ENCODE measurements around the gene RFX8. TPM values are rescaled to one million over a fixed set of nuclear protein-coding genes. Genes with fewer than 3 reads are reported as not detected.
"Not testable (repeated sequence)": the region's sequence is repeated elsewhere in the genome, so short reads cannot be mapped to it uniquely, and the experiment has no call there.

Gene RFX8
- total and polyA plus RNA-seq, 2 of the 4 experiments (the other 2 are of a cell fraction), result 2.9 to 5.3 TPM

DNA sequence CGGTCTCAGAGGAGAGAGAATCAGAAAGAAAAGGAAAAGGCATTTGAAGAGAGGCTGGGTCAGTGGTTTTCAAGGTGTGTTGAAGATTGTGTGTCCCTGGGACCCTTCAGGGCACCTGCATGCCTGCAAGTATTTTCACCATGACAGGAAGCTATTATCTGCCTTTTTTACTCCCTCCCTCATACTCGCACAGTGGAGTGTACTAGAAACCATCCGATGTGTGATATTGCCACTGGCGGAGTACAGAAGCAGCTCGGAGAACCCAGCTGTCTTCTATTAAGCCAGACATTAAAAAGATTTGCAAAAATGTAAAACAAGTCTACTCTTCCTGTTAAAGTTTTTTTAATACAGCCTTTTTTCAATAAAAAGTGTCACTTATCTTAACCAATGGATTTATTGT lies 33.7 kb upstream of the RFX8 start (continued):
- TF ChIP-seq NFE2L2 (IDR thresholded peaks at IDR 0.05; ENCODE audit: low read depth, low read length) (no peak), MAFK (IDR thresholded peaks at IDR 0.05; ENCODE audit: low read depth, low read length) (no peak), RAD21 (IDR thresholded peaks at IDR 0.05; ENCODE audit: low read length) (no peak), POLR2A (IDR thresholded peaks at IDR 0.05; ENCODE audit: low read depth, low read length) (no peak), RCOR1 (IDR thresholded peaks at IDR 0.05; ENCODE audit: insufficient replicate concordance, low read length) (no peak), CHD1 (IDR thresholded peaks at IDR 0.05; ENCODE audit: low read depth, low read length) (no peak)

DNA sequence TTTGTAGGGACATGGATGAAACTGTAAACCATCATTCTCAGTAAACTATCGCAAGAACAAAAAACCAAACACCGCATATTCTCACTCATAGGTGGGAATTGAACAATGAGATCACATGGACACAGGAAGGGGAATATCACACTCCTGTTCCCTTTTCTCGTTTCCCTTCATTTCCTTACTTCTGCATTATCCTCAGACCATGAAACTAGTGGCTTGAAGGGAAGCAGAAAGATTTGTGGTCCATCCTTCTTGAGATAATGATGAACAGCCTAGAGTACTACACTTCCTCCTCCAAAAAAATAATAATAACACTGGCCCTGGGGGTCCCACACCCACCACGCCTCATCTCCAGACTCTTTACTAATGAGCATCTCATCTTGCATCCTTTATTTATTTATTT lies 30.4 kb upstream of the RFX8 start:
- H2BK20ac ChIP-seq (ENCODE audit: low read depth, low read length); H2AK5ac ChIP-seq (ENCODE audit: low read depth, low read length); POLR2A ChIA-PET (ENCODE audit: unreplicated experiment); BruUV-seq (replicated peaks); H2AK9ac ChIP-seq (replicated peaks; ENCODE audit: low read depth, low read length, poor library complexity); H3K4me1 ChIP-seq (ENCODE audit: control insufficient read depth, insufficient read depth, low read length); H2AFZ ChIP-seq (replicated peaks; ENCODE audit: low read length, poor library complexity); H3K23ac ChIP-seq (ENCODE audit: low read depth, low read length); H3K9me1 ChIP-seq (ENCODE audit: insufficient read depth, low read length); ATAC-seq (ENCODE audit: low read depth); H3K18ac ChIP-seq (ENCODE audit: low read depth, low read length); H2BK120ac ChIP-seq (ENCODE audit: low read depth, low read length); H3K27ac ChIP-seq (ENCODE audit: insufficient read depth, low read length); H2BK5ac ChIP-seq (ENCODE audit: low read depth, low read length, poor library complexity, severe bottlenecking); H4K8ac ChIP-seq (ENCODE audit: low read depth in 2 of 2, low read length in 2 of 2); H4K20me1 ChIP-seq (ENCODE audit: insufficient read depth, low read length); H3K4ac ChIP-seq (ENCODE audit: low read depth, low read length); H4K91ac ChIP-seq (ENCODE audit: insufficient read depth, low read depth, low read length); H3K27me3 ChIP-seq (ENCODE audit: control insufficient read depth, insufficient read depth, low read length); H3K79me1 ChIP-seq (ENCODE audit: low read depth in 1 of 2, low read length in 2 of 2); H3K4me3 ChIP-seq (ENCODE audit: insufficient read depth, low read depth, low read length); H3K56ac ChIP-seq (ENCODE audit: extremely low read depth, insufficient read depth, low read length); H2BK15ac ChIP-seq (ENCODE audit: low read depth, low read length); H3K9ac ChIP-seq (ENCODE audit: low read depth, low read length); H3K14ac ChIP-seq (replicated peaks; ENCODE audit: low read depth, low read length); DNase-seq; H4K5ac ChIP-seq (ENCODE audit: low read depth, low read length); H3K9me3 ChIP-seq (ENCODE audit: control insufficient read depth, insufficient read depth, low read length); H3K36me3 ChIP-seq (ENCODE audit: control insufficient read depth, insufficient read depth, low read length); H3K4me2 ChIP-seq (ENCODE audit: low read depth, low read length); dilution Hi-C loops (cut with HindIII; ENCODE audit: low sequenced_read_pairs, unreplicated experiment); intact Hi-C loops (cut with micrococcal nuclease); CTCF ChIA-PET: not testable (repeated sequence)
- WGBS, 2 experiments (ENCODE audit: extremely low coverage in 2 of 2, insufficient read length in 1 of 2), result no CpG with 5 or more reads among the region's 4 CpGs
- in situ Hi-C loops (cut with MboI; ENCODE audit: low sequenced_read_pairs), result loop anchor here (25.0 kb wide), 1 partner anchor 182 kb away; the partner anchor contains the start of gene MAP4K4

DNA sequence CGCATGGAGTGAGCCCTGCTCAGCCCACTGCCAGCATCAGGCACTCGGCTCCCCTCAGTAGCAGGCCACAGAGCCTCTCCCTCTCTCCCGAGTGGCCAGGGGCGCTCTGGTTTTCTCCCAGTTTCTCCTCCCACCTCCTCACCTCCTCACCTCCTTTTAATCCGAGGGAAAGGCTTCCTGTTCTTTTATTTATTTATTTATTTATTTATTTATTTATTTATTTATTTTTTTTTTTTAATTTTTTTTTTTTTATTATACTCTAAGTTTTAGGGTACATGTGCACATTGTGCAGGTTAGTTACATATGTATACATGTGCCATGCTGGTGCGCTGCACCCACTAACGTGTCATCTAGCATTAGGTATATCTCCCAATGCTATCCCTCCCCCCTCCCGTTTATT lies 29.8 kb upstream of the RFX8 start:
- H3K4ac ChIP-seq (ENCODE audit: low read depth, low read length); H3K27me3 ChIP-seq (ENCODE audit: control insufficient read depth, insufficient read depth, low read length); H3K79me1 ChIP-seq (ENCODE audit: low read depth in 1 of 2, low read length in 2 of 2); H2BK120ac ChIP-seq (ENCODE audit: low read depth, low read length); intact Hi-C loops (cut with micrococcal nuclease); BruUV-seq (replicated peaks); ATAC-seq (ENCODE audit: low read depth); H2AFZ ChIP-seq (replicated peaks; ENCODE audit: low read length, poor library complexity); H3K4me2 ChIP-seq (ENCODE audit: low read depth, low read length); H3K14ac ChIP-seq (replicated peaks; ENCODE audit: low read depth, low read length); H3K36me3 ChIP-seq (ENCODE audit: control insufficient read depth, insufficient read depth, low read length); H3K23ac ChIP-seq (ENCODE audit: low read depth, low read length); H3K56ac ChIP-seq (ENCODE audit: extremely low read depth, insufficient read depth, low read length); CTCF ChIA-PET; H2AK9ac ChIP-seq (replicated peaks; ENCODE audit: low read depth, low read length, poor library complexity); H4K8ac ChIP-seq (ENCODE audit: low read depth in 2 of 2, low read length in 2 of 2); H3K9me1 ChIP-seq (ENCODE audit: insufficient read depth, low read length); POLR2A ChIA-PET (ENCODE audit: unreplicated experiment); H4K5ac ChIP-seq (ENCODE audit: low read depth, low read length); H2BK20ac ChIP-seq (ENCODE audit: low read depth, low read length); H3K27ac ChIP-seq (ENCODE audit: insufficient read depth, low read length); H3K9me3 ChIP-seq (ENCODE audit: control insufficient read depth, insufficient read depth, low read length); H3K18ac ChIP-seq (ENCODE audit: low read depth, low read length); H4K20me1 ChIP-seq (ENCODE audit: insufficient read depth, low read length); H2AK5ac ChIP-seq (ENCODE audit: low read depth, low read length); H2BK15ac ChIP-seq (ENCODE audit: low read depth, low read length); dilution Hi-C loops (cut with HindIII; ENCODE audit: low sequenced_read_pairs, unreplicated experiment); H4K91ac ChIP-seq (ENCODE audit: insufficient read depth, low read depth, low read length); H3K4me1 ChIP-seq (ENCODE audit: control insufficient read depth, insufficient read depth, low read length); DNase-seq; H3K4me3 ChIP-seq (ENCODE audit: insufficient read depth, low read depth, low read length); H2BK5ac ChIP-seq (ENCODE audit: low read depth, low read length, poor library complexity, severe bottlenecking); H3K9ac ChIP-seq (ENCODE audit: low read depth, low read length): not testable (repeated sequence)
- no CpG with 5 or more reads among the region's 8 CpGs for WGBS, 2 experiments (ENCODE audit: extremely low coverage in 2 of 2, insufficient read length in 1 of 2)
- in situ Hi-C loops (cut with MboI; ENCODE audit: low sequenced_read_pairs), result loop anchor here (25.0 kb wide), 1 partner anchor 183 kb away; the partner anchor contains the start of gene MAP4K4

Measured in IMR-90 (cell line).